Astrocyte (in vitro differentiated cells and primary cell): ENCODE results near the gene SMARCA2. TPM values are rescaled to one million over a fixed set of nuclear protein-coding genes. Genes with fewer than 3 reads are reported as not detected.

ENCODE experiments used
- DNase-seq: peaks from one replicate; pipeline ENCODE4 v3.0.0-alpha.2; 2010; ENCODE audit warnings: low read depth
- FAIRE-seq: peaks from 2 replicates; lab custom pipeline; 2011; peaks lifted over from hg19 to GRCh38; lab: Jason Lieb, UNC
- H2AFZ ChIP-seq: 2 replicates; pipeline ENCODE4 v1.6.0; 2012; ENCODE audit warnings: low read depth, low read length, inconsistent platforms
- H3K27ac ChIP-seq: 2 replicates; pipeline ENCODE4 v1.5.1; 2011; ENCODE audit warnings: low read depth, low read length, inconsistent platforms
- H3K27me3 ChIP-seq: 2 replicates; pipeline ENCODE4 v1.6.0; 2011; ENCODE audit warnings: low read length, inconsistent platforms; ENCODE audit not compliant: insufficient read depth
- H3K36me3 ChIP-seq: 2 replicates; pipeline ENCODE4 v1.5.1; 2011; ENCODE audit warnings: low read length, inconsistent platforms; ENCODE audit not compliant: insufficient read depth
- H3K4me1 ChIP-seq: 2 replicates; pipeline ENCODE4 v1.5.1; 2011; ENCODE audit warnings: low read length, inconsistent platforms; ENCODE audit not compliant: insufficient read depth
- H3K4me2 ChIP-seq: 2 replicates; pipeline ENCODE4 v1.6.0; 2012; ENCODE audit warnings: low read length, inconsistent platforms
- H3K4me3 ChIP-seq: 2 replicates; pipeline ENCODE4 v1.5.1; 2011; ENCODE audit warnings: low read depth, mild to moderate bottlenecking, low read length, inconsistent platforms; ENCODE audit not compliant: insufficient read depth
- H3K79me2 ChIP-seq: 2 replicates; pipeline ENCODE4 v1.6.0; 2012; ENCODE audit warnings: mild to moderate bottlenecking, low read length, inconsistent platforms; ENCODE audit not compliant: insufficient read depth
- H3K9ac ChIP-seq: 2 replicates; pipeline ENCODE4 v1.6.0; 2012; ENCODE audit warnings: mild to moderate bottlenecking, low read length, inconsistent platforms
- H3K9me3 ChIP-seq: 2 replicates; pipeline ENCODE4 v1.5.1; 2012; ENCODE audit warnings: low read depth, mild to moderate bottlenecking, low read length, inconsistent platforms; ENCODE audit not compliant: insufficient read depth
- H4K20me1 ChIP-seq: 2 replicates; pipeline ENCODE4 v1.6.0; 2012; ENCODE audit warnings: low read length, inconsistent platforms; ENCODE audit not compliant: insufficient read depth
- H3K27ac Mint-ChIP-seq: one replicate; pipeline ENCODE4 v1.8.0; 2021; ENCODE audit warnings: mild to moderate bottlenecking, mixed read lengths; ENCODE audit not compliant: unreplicated experiment
- H3K27me3 Mint-ChIP-seq: one replicate; pipeline ENCODE4 v1.8.0; 2021; ENCODE audit warnings: low read depth, mixed read lengths; ENCODE audit not compliant: unreplicated experiment
- H3K36me3 Mint-ChIP-seq: one replicate; pipeline ENCODE4 v1.8.0; 2021; ENCODE audit warnings: low read depth, mixed read lengths; ENCODE audit not compliant: unreplicated experiment
- H3K4me1 Mint-ChIP-seq: one replicate; pipeline ENCODE4 v1.8.0; 2021; ENCODE audit warnings: low read depth, mixed read lengths; ENCODE audit not compliant: unreplicated experiment
- H3K4me3 Mint-ChIP-seq: one replicate; pipeline ENCODE4 v1.8.0; 2021; ENCODE audit warnings: mild to moderate bottlenecking, moderate library complexity, mixed read lengths; ENCODE audit not compliant: unreplicated experiment
- H3K9me3 Mint-ChIP-seq: one replicate; pipeline ENCODE4 v1.8.0; 2021; ENCODE audit warnings: mild to moderate bottlenecking, mixed read lengths; ENCODE audit not compliant: unreplicated experiment
- CTCF ChIP-seq: IDR thresholded peaks from 2 replicates; pipeline ENCODE4 v1.5.1; 2011; ENCODE audit warnings: low read depth, mild to moderate bottlenecking, inconsistent platforms, low read length, moderate library complexity; ENCODE audit not compliant: insufficient read depth
- EZH2 ChIP-seq: IDR thresholded peaks from 2 replicates; pipeline ENCODE4 v1.6.1; 2012; ENCODE audit warnings: mild to moderate bottlenecking, low read length, inconsistent platforms; ENCODE audit not compliant: insufficient read depth
- total RNA-seq: library from RNA; stranded (reverse); gene quantifications from 2 replicates; pipeline ENCODE4 v1.2.1, GENCODE V29; 2021

Gene SMARCA2
- total RNA-seq, 1 donor from 2014 or later, result 54.2 TPM

- FAIRE-seq (no peak), DNase-seq (no peak)
- Histone ChIP-seq H3K9me3 (peaks cover 8% of the 10 kb centered on the region), H3K9ac (no peak overlapping the region), H3K4me2 (no peak overlapping the region), H4K20me1 (no peaks in the 10 kb centered on the region), H3K79me2 (no peaks in the 10 kb centered on the region), H3K27me3 (no peaks in the 10 kb centered on the region), H2AFZ (no peak overlapping the region), H3K4me1 (no peaks in the 10 kb centered on the region), H3K27ac (no peak overlapping the region), H3K4me3 (no peak overlapping the region), H3K36me3 (peaks cover 4% of the 10 kb centered on the region)
- H3K36me3 Mint-ChIP-seq, result peaks cover 32% of the 10 kb centered on the region
- no peak for TF ChIP-seq EZH2
- no peak for TF ChIP-seq CTCF
- peaks cover 20% of the 10 kb centered on the region for H3K9me3 Mint-ChIP-seq
- H3K27me3 Mint-ChIP-seq, result no peaks in the 10 kb centered on the region
- no peak overlapping the region for H3K27ac Mint-ChIP-seq
- H3K4me1 Mint-ChIP-seq, result peaks cover 12% of the 10 kb centered on the region
- H3K4me3 Mint-ChIP-seq, result no peak overlapping the region
Observed at GRCh38 chr9:2174911-2175310, 159.8 kb downstream of the SMARCA2 start.

GRCh38 chr9:2177121-2177520, 162.0 kb downstream of the SMARCA2 start:
- Mint-ChIP-seq H3K36me3 (peaks cover 28% of the 10 kb centered on the region), H3K27ac (no peak overlapping the region), H3K27me3 (no peaks in the 10 kb centered on the region), H3K4me3 (no peak overlapping the region), H3K9me3 (peaks cover 13% of the 10 kb centered on the region), H3K4me1 (peaks cover 21% of the 10 kb centered on the region)
- no peak for FAIRE-seq
- no peak overlapping the region for H2AFZ ChIP-seq
- peaks cover 8% of the 10 kb centered on the region for H3K9me3 ChIP-seq
- H3K27me3 ChIP-seq, result no peaks in the 10 kb centered on the region
- TF ChIP-seq EZH2, result no peak
- TF ChIP-seq CTCF, result no peak
- H3K9ac ChIP-seq, result no peak overlapping the region
- H3K4me2 ChIP-seq, result no peak overlapping the region
- H3K4me3 ChIP-seq, result no peak overlapping the region
- H3K4me1 ChIP-seq, result no peaks in the 10 kb centered on the region
- no peak overlapping the region for H3K27ac ChIP-seq
- no peaks in the 10 kb centered on the region for H4K20me1 ChIP-seq
- no peak for DNase-seq
- no peaks in the 10 kb centered on the region for H3K36me3 ChIP-seq
- H3K79me2 ChIP-seq, result no peaks in the 10 kb centered on the region

GRCh38 chr9:2178034-2178734, 163.0 kb downstream of the SMARCA2 start:
- Histone ChIP-seq H3K9ac (no peak overlapping the region), H3K9me3 (no peaks in the 10 kb centered on the region), H4K20me1 (no peaks in the 10 kb centered on the region), H3K79me2 (no peaks in the 10 kb centered on the region), H3K4me2 (no peak overlapping the region), H3K4me1 (no peaks in the 10 kb centered on the region), H3K27me3 (no peaks in the 10 kb centered on the region), H3K4me3 (no peak overlapping the region), H3K36me3 (peaks cover 2% of the 10 kb centered on the region), H3K27ac (no peak overlapping the region), H2AFZ (no peak overlapping the region)
- no peak for TF ChIP-seq CTCF
- no peak for TF ChIP-seq EZH2
- Mint-ChIP-seq H3K9me3 (peaks cover 6% of the 10 kb centered on the region), H3K4me1 (peaks cover 21% of the 10 kb centered on the region), H3K36me3 (peaks cover 20% of the 10 kb centered on the region), H3K27ac (no peak overlapping the region), H3K27me3 (no peaks in the 10 kb centered on the region), H3K4me3 (no peak overlapping the region)
- FAIRE-seq, result no peak
- DNase-seq, result no peak
